Activated CD8-positive, alpha-beta memory T cell treated with anti-CD3 and anti-CD28 coated beads, Interleukin-2, amount 50 U/mL, for 1 hour (primary cell): Measurements from ENCODE around the gene TCAP.
A peak's percentile ranks its signal among the peaks of the same experiment; 100 is the strongest.

Source experiments
- DNase-seq: peaks from one replicate; pipeline ENCODE4 v3.0.0-alpha.2; 2020; ENCODE audit errors: extremely low read depth

TCAP gene

GRCh38 chr17:39629494-39629880 lies 35.7 kb upstream of the TCAP start:
- DNase-seq, result no peak

DNA sequence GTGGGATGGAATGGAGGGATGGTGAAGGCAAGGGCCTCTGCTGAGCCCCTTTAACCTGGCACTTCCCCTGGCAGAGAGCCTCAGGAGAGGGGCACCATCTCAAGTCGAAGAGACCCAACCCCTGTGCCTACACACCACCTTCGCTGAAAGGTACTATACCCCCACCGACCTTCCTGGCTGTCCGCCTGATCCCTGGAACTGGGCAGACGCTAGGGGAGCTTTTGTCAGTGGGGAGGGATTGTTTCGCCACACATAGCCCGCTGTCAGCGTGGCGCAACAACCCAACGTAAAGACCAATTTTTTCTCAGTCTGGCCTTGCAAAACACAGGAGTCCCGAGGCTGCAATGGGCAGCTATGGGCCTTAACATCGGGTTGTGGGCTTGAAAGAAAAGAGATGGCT lies 35.3 kb upstream of the TCAP start:
- DNase-seq, result no peak

GRCh38 chr17:39631403-39631802 lies 33.7 kb upstream of the TCAP start:
- DNase-seq, result no peak

- DNase-seq, result no peak
These were observed 32.8 kb upstream of the TCAP start for GRCh38 chr17:39632153-39632941.

DNA sequence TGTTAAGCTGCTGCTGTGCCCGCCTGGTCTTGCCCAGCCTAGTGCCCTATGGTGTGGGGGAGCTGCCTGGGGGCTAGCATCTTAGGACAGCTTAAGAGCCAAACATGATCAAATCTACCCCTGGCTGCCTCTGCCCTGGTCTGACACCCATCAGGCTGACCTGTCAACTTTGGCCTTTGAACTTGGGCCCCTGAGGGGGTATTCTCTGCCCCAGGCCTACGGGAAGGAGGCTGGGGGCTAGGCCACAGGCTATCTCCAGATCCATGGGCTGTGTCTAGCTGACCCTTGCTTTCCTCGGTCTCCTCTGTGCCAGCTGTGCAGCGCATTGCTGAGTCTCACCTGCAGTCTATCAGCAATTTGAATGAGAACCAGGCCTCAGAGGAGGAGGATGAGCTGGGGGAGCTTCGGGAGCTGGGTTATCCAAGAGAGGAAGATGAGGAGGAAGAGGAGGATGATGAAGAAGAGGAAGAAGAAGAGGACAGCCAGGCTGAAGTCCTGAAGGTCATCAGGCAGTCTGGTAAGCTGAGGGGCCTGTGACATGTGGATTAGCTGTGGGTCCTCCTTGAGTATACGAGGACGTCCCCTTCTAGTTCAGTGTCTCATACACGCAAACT lies 31.5 kb upstream of the TCAP start:
- no peak for DNase-seq

GRCh38 chr17:39634384-39634871 lies 30.7 kb upstream of the TCAP start:
- DNase-seq, result no peak

DNA sequence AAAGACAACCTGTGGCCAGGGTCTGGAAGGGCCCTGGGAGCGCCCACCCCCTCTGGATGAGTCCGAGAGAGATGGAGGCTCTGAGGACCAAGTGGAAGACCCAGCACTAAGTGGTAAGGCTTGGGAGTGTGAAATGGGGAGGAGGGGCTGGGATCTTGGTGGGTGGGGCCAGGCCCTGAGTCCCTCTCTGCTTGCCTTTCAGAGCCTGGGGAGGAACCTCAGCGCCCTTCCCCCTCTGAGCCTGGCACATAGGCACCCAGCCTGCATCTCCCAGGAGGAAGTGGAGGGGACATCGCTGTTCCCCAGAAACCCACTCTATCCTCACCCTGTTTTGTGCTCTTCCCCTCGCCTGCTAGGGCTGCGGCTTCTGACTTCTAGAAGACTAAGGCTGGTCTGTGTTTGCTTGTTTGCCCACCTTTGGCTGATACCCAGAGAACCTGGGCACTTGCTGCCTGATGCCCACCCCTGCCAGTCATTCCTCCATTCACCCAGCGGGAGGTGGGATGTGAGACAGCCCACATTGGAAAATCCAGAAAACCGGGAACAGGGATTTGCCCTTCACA lies 29.5 kb upstream of the TCAP start:
- DNase-seq, result no peak

DNA sequence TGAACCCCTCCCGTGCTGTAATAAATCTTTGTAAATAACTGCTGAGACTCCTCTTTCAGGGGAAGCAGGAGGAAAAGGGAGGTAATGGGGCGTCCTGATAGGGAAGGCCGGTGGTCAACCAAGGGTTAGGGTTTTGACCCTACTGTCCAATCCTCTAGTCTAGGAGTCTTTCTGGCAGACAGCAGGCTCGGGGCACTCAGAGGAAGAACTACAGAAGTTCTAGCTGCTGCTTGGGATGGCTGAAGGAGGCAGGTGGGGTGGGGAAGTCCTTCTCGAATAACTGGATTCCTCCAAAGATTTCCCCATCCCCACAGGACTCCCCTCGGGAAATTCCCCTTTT lies 28.6 kb upstream of the TCAP start:
- DNase-seq, result no peak

- peak; percentile 46 for DNase-seq
These were observed 28.0 kb upstream of the TCAP start, which contains the start of gene STARD3 for GRCh38 chr17:39636927-39637736. TSS of gene STARD3 (plus strand) at chr17:39637144. CDS start at chr17:39653532, 16,388 bp downstream.

- no peak for DNase-seq
These were observed 26.8 kb upstream of the TCAP start for GRCh38 chr17:39638317-39638716.

DNA sequence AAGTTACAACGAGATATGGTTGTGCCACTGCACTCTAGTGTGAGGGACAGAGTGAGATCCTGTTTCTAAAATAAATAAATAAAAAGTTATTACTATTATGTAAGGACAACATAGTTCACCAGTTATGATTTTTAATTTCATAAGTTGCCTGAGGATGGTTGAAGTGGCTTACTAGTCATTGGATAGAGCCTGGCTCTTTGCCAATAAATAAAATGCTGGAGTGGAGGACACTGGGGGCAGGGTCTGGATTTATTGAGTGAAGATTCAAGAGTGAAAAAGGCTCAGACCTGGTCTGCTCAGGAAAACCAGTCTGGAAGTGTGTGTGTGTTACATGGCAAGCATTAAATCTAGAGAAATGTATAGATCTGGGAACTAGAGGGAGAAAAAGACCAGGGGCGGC lies 26.1 kb upstream of the TCAP start:
- no peak for DNase-seq

DNA sequence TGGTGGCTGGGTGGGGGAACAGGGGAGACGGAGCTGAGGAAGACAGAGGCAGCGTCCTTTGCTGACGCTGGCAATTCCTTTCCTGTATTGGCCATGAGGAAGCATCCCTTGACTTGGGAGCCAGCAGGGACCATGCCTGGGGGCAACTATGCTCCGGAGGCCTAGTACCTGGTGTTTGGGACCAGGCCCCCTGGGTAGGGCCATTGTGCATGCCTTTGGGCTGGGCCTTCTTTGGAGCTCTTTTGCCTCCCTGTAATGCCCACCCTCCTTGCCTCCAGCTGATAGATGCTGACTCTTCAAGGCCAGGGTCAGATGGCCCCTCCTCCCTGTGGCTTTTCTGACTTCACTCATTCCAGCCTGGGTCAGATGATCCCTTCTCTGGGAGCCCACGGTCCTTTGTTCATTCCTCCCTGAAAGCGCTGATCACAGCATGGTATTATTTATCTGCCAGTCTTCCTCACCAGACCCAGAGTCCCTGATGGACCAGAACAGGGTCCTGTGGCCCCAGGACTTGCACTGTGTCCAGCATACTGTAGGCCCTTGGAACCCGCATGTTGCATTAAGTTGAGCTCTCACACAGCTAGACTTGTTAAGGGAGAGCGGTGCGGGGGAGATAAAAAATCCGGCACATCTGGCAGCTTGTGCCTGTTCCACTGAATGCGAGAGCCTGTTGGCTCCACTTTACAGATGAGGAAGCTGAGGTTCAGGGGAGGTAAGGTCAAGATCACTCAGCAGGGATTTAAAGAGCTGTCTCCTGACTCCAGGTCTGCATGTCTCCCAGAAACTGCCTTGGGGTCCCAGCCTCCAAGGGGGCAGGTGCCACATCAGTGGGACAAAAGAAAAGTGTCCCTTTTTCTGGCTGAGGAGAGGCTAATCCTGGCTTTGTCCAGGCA lies 25.3 kb upstream of the TCAP start:
- DNase-seq, result no peak

DNA sequence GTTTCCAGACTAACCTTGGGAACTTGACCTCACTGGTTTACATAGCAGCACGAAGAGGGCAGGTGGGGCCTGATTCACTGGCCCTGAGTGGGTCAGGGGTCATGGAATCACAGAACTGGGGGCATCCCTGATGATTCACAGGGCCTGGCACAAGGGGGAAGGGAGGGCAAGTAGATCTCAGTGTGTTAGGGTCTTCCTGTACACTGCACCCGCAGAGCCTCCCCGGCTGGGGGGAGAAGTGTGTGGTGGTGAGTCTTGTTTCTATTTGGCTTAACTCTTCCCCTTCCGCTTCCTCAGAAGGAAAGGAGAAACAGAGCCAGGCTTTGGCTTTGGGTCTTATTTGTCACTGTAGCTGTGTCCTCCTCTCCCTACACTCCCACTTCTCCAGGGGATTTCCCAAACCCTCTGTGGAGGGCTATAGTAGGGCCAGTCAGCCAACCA lies 24.5 kb upstream of the TCAP start:
- no peak for DNase-seq

- DNase-seq, result no peak
These were observed 24.1 kb upstream of the TCAP start for GRCh38 chr17:39641097-39641496.

- DNase-seq, result no peak
These were observed 23.3 kb upstream of the TCAP start for GRCh38 chr17:39641883-39642282.

DNA sequence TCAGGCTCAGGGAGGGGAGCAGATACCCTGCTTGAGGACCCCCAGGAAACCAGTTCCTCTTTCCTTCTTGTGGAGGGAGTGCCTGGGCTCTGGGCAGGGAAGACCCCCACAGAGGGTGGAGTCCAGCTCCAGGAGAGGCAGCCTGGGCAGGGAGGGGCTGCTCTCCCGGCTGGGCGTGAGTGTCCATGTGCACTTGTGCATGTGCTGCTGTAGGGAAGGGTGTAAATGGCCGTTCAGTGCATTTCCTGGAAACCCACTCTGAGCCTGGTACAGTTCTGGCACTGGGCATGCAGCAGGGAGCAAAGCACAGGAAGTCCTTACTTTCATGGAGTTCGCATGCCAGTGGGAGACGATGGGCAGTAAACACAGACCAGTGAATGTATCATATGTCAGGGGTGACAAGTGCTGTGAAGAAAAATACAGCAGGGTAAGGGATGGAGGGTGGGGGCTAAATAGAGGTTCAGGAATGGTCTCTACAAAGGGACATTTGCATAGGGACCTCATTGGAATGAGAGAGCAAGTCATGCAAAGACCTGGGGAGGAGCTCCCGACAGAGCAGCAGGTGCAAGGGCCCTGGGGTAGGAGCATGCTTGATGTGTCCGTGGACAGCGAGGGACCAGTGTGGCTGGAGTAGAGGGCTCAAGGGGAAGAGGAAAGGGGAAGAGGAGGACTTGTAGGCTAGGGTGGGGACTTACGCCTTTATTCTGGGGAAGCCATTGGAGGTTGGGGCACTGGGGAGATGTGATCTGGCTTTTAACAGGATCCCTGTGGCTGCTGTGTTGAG lies 22.7 kb upstream of the TCAP start:
- no peak for DNase-seq

GRCh38 chr17:39643271-39643670 lies 21.9 kb upstream of the TCAP start:
- DNase-seq, result no peak

- DNase-seq, result no peak
These were observed 17.9 kb upstream of the TCAP start for GRCh38 chr17:39647256-39647655.

DNA sequence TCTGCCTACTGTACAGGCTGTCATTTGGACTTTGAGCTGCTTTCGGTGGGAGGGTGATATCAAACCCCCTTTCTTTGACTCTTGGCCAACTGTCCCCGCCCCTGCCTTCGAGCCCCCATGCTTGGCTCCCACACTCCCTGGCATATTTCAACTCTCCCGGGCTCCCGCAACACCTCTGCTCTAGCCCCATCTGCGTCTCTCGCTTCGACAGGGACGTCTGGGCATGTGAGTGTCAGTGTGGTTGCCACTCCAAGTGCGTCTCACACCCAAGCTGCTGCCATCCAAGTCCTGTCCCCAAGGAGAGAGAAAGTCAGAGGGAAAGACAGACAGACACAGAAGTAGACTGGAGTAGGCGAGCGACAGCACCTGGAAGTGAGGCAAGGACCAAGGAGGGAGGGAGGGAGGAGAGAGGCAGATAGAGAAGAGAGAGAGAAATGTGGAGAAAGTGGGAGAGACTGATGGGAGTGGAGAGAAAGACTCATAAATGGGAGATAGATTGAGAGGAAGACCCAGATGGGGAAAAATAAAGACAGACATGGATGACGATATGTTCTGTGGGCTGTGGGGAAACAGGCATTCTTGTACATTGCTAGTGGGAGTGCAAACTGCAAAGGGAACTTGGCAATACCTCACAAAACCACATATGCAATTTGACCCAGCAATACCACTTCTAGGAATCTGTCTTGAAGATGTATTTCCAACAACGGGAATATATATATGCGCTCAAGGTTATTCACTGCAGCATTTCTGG lies 16.4 kb upstream of the TCAP start:
- DNase-seq, result no peak

- DNase-seq, result no peak
These were observed 15.0 kb upstream of the TCAP start for GRCh38 chr17:39650121-39650579.
